ENCODE results near the gene SCNN1G. TPM values are rescaled to one million over a fixed set of nuclear protein-coding genes. Genes with fewer than 3 reads are reported as not detected.
A peak's percentile ranks its signal among the peaks of the same experiment; 100 is the strongest.

Gene SCNN1G
- total and polyA plus RNA-seq, 2 donors from 2014 or later, result 11.5 to 72.6 TPM

GRCh38 chr16:23155445-23156049 lies 27.0 kb upstream of the SCNN1G start:
- no peaks in the 10 kb centered on the region for H3K4me1 ChIP-seq (ENCODE audit: control insufficient read depth in 2 of 3, insufficient read depth in 2 of 3, low read depth in 1 of 3, low read length in 3 of 3)
- H3K4me3 ChIP-seq (ENCODE audit: low read length in 3 of 3), result no peak overlapping the region
- no peak overlapping the region for H3K9ac ChIP-seq (ENCODE audit: low read length in 3 of 3)
- TF ChIP-seq CTCF (IDR thresholded peaks at IDR 0.05; ENCODE audit: borderline replicate concordance, extremely low read depth, insufficient read depth), result peak; percentile 39
- H3K36me3 ChIP-seq (ENCODE audit: control insufficient read depth in 2 of 3, insufficient read depth in 3 of 3, low read length in 3 of 3), result no peaks in the 10 kb centered on the region
- H3K27me3 ChIP-seq (ENCODE audit: control insufficient read depth, insufficient read depth, low read length), result no peaks in the 10 kb centered on the region
- DNase-seq (no peak), FAIRE-seq (no peak)
- intact Hi-C loops (cut with DNase I), result no loop called here
- H3K9me3 ChIP-seq (ENCODE audit: control insufficient read depth in 2 of 3, insufficient read depth in 1 of 3, low read length in 3 of 3), result no peaks in the 10 kb centered on the region
- no peak overlapping the region for H3K27ac ChIP-seq (ENCODE audit: low read depth in 2 of 2, low read length in 2 of 2)

- Histone ChIP-seq H3K4me3 (ENCODE audit: low read length in 3 of 3) (no peak overlapping the region), H3K27me3 (ENCODE audit: control insufficient read depth, insufficient read depth, low read length) (no peaks in the 10 kb centered on the region), H3K9me3 (ENCODE audit: control insufficient read depth in 2 of 3, insufficient read depth in 1 of 3, low read length in 3 of 3) (no peaks in the 10 kb centered on the region), H3K4me1 (ENCODE audit: control insufficient read depth in 2 of 3, insufficient read depth in 2 of 3, low read depth in 1 of 3, low read length in 3 of 3) (no peaks in the 10 kb centered on the region), H3K27ac (ENCODE audit: low read depth in 2 of 2, low read length in 2 of 2) (no peak overlapping the region), H3K9ac (ENCODE audit: low read length in 3 of 3) (no peak overlapping the region), H3K36me3 (ENCODE audit: control insufficient read depth in 2 of 3, insufficient read depth in 3 of 3, low read length in 3 of 3) (no peaks in the 10 kb centered on the region)
- no peak for DNase-seq
- no peak for TF ChIP-seq CTCF (IDR thresholded peaks at IDR 0.05; ENCODE audit: borderline replicate concordance, extremely low read depth, insufficient read depth)
- FAIRE-seq, result no peak
- intact Hi-C loops (cut with DNase I), result no loop called here
Observed at GRCh38 chr16:23156110-23156509, 26.4 kb upstream of the SCNN1G start.

GRCh38 chr16:23156946-23157460 lies 25.5 kb upstream of the SCNN1G start:
- FAIRE-seq, result no peak

More at GRCh38 chr16:23156946-23157460, 25.5 kb upstream of the SCNN1G start:
- Histone ChIP-seq H3K27ac (ENCODE audit: low read depth in 2 of 2, low read length in 2 of 2) (no peak overlapping the region), H3K9ac (ENCODE audit: low read length in 3 of 3) (no peak overlapping the region), H3K36me3 (ENCODE audit: control insufficient read depth in 2 of 3, insufficient read depth in 3 of 3, low read length in 3 of 3) (no peaks in the 10 kb centered on the region), H3K4me1 (ENCODE audit: control insufficient read depth in 2 of 3, insufficient read depth in 2 of 3, low read depth in 1 of 3, low read length in 3 of 3) (no peaks in the 10 kb centered on the region), H3K4me3 (ENCODE audit: low read length in 3 of 3) (no peak overlapping the region), H3K9me3 (ENCODE audit: control insufficient read depth in 2 of 3, insufficient read depth in 1 of 3, low read length in 3 of 3) (no peaks in the 10 kb centered on the region), H3K27me3 (ENCODE audit: control insufficient read depth, insufficient read depth, low read length) (no peaks in the 10 kb centered on the region)
- DNase-seq, result no peak
- TF ChIP-seq CTCF (IDR thresholded peaks at IDR 0.05; ENCODE audit: borderline replicate concordance, extremely low read depth, insufficient read depth), result no peak
- intact Hi-C loops (cut with DNase I), result no loop called here

Data from kidney (tissue), 14 donors.